IPS-18c (cell line): Measurements from ENCODE around the gene GAS1.

Source experiments
- H3K4me3 ChIP-seq: 2 replicates; pipeline ENCODE4 v1.7.0; 2013; ENCODE audit warnings: low read depth, mild to moderate bottlenecking, low read length, moderate library complexity; ENCODE audit not compliant: insufficient read depth
- H3K9me3 ChIP-seq: one replicate; pipeline ENCODE4 v1.6.1; 2013; ENCODE audit warnings: mild to moderate bottlenecking, low read length, moderate library complexity; ENCODE audit not compliant: control insufficient read depth, insufficient read depth

Gene GAS1

DNA sequence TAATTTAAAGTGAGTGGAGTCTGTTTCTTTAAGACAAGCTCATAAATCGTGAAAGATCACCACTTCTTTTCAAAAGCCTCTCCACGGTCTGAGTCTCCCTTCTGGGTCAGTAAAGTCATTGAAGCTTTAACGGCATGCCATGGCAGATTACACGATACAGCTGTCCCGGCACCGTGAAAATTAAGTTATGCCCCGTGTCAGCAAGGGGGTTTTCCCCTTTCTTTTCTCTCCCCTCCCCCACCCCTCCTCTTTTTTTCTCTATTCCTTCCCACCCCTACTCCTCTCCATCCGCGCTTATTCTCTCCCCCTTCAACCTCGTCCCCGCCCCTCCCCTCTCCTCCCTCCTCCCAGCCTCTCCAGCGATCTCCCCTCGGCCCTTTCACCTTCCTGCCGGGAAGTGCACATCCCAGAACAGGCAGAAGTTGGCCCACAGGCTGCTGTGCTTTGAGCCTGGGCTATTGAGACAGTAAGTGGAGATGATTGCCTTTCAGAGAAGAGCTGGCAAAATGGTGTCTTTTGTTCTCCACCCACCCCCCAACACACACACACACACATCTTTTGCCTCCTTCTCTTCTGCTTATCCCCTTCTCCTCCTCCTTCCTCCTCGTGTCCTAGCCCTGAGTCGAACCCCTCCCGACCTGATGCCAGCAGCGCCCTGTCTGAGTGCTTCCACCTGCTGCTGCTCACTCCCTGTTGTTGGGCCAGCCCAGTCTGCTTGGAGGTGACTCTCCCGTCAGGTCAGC lies 44.1 kb downstream of the GAS1 start:
- peak overlapping the region; percentile 64 for H3K4me3 ChIP-seq
- H3K9me3 ChIP-seq: no peaks in the 10 kb centered on the region

DNA sequence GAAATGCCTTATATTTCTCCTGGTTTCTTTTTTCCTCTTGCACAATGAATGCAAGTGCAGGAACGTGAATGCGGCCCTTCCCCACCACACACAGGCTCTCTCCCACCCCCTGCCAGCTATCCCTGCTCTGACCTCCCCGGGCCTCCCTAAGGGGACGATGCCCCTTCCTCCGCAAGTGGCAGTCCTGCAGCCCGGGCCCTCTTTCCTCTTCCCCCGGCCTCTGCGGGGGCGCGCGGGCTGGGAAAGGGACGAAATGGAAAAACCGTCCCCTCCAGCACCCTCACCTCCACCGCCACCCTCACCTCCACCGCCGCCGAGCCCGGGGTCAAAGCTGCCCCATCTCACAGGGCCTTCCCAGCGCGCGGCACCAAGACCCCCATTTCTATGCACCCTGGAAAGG lies 44.7 kb downstream of the GAS1 start:
- H3K4me3 ChIP-seq: peak overlapping the region; percentile 64
- no peaks in the 10 kb centered on the region for H3K9me3 ChIP-seq

DNA sequence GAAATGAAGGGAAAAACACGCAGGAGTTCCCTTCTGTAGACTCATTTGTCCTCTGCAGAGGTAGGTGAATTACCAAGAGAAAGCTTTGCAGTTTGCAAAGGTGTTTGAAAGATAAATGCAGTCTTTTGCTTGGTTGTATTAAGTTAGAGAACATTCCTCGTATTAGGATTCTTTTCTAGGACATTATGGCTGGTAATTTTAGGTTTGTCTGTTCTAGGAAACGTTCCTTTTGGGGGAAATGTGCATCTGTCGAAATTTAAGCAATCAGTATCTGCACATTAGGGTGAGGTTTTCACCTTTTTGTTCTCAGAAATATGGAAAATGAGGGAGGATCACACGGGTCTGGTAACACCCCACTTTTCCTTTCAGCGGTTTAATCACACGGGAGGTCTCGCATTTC lies 45.1 kb downstream of the GAS1 start:
- Histone ChIP-seq H3K4me3 (peak overlapping the region; percentile 64; the same call in 1 of the 2 replicates), H3K9me3 (no peaks in the 10 kb centered on the region)

DNA sequence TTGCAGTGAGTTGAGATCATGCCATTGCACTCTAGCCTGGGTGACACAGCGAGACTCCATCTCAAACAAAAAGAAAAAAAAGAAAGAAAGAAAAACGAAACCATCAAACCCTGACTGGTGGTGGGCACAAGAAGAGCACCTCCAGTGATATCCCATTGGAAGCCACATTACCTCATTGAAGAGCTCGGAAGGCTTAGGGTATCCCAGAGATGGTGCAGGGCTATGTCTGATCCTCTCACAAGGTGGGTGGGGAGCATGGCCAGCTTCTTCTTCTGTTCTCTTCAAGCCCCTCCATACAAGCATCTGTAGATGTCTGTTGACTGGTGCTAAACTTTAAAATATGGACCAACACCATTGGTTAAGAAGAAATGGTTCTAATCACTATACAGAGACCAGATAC lies 45.8 kb downstream of the GAS1 start:
- Histone ChIP-seq H3K9me3 (no peaks in the 10 kb centered on the region), H3K4me3 (no peak overlapping the region)
